K562 (cell line): ENCODE measurements around the gene BEST1. TPM values are rescaled to one million over a fixed set of nuclear protein-coding genes. Genes with fewer than 3 reads are reported as not detected.

Experiments used
- ATAC-seq: fragments of 200-7000 bp; cut with Tn5 transposase; 3 replicates; pipeline ENCODE4 v1.9.1; 2020; ENCODE audit warnings: moderate library complexity
- BruUV-seq: library from RNA; stranded (reverse); fragments of 400-500 nt; replicated peaks from 2 replicates; lab custom pipeline; 2021; lab: Mats Ljungman, UMichigan
- CTCF ChIA-PET: fragments of 300-600 bp; formaldehyde crosslinking; extraction: SDS; loops from one replicate; lab custom pipeline; 2021; ENCODE audit warnings: low intra/inter-chr PET ratio; lab: Yijun Ruan, JAX
- POLR2A ChIA-PET: fragments of 300-600, 350-650 bp; sonication (Branson Sonifier 250); formaldehyde crosslinking; extraction: SDS; loops from one replicate; lab custom pipeline; 2021; ENCODE audit warnings: antibody characterized with exemption, inconsistent platforms; lab: Yijun Ruan, JAX
- DNase-seq, 4 experiments: peaks; one replicate each; pipeline versions ENCODE4 v3.0.0 to v3.0.0-alpha.2; 2011 to 2018; ENCODE audit warnings: low spot score in 3 of 4, mixed read lengths in 3 of 4; ENCODE audit errors: extremely low read depth in 1 of 4
- FAIRE-seq: peaks from 2 replicates; lab custom pipeline; 2011; peaks lifted over from hg19 to GRCh38; lab: Jason Lieb, UNC
- H2AFZ ChIP-seq: 2 replicates; pipeline ENCODE4 v1.6.0; 2011; ENCODE audit warnings: low read depth, low read length, control low read depth, inconsistent platforms
- H3K27ac ChIP-seq: fragments of 200-600 bp; 3 replicates; pipeline ENCODE4 v1.8.0; 2011; ENCODE audit warnings: low read depth, mild to moderate bottlenecking, control low read depth, inconsistent platforms, low read length, moderate library complexity, mixed read lengths; ENCODE audit errors: extremely low read depth
- H3K27me3 ChIP-seq, 2 experiments: fragments of 300-600 bp in 1 of 2; 2 replicates in 1 of 2; 3 replicates in 1 of 2; pipeline versions ENCODE4 v1.6.0 to v1.8.0; 2011; ENCODE audit warnings: inconsistent platforms in 2 of 2, low read length in 2 of 2, mild to moderate bottlenecking in 1 of 2, mixed read lengths in 1 of 2, moderate library complexity in 1 of 2; ENCODE audit not compliant: control insufficient read depth in 2 of 2, insufficient read depth in 2 of 2
- H3K36me3 ChIP-seq: fragments of 300-600 bp; 3 replicates; pipeline ENCODE4 v1.8.0; 2011; ENCODE audit warnings: mild to moderate bottlenecking, low read length, inconsistent platforms; ENCODE audit not compliant: control insufficient read depth, insufficient read depth
- H3K4me1 ChIP-seq, 2 experiments: fragments of 200-600 bp in 1 of 2; replicated peaks in 1 of 2; 2 replicates in 1 of 2; 3 replicates in 1 of 2; pipeline versions ENCODE4 v1.5.1 to v1.8.0; 2011; ENCODE audit warnings: inconsistent platforms in 2 of 2, low read length in 2 of 2, mild to moderate bottlenecking in 1 of 2, mixed read lengths in 1 of 2, moderate library complexity in 1 of 2; ENCODE audit not compliant: control insufficient read depth in 2 of 2, insufficient read depth in 2 of 2
- H3K4me2 ChIP-seq: 2 replicates; pipeline ENCODE4 v1.6.1; 2011; ENCODE audit warnings: low read length, control low read depth, inconsistent platforms, mixed read lengths; ENCODE audit not compliant: insufficient read depth
- H3K4me3 ChIP-seq: fragments of 200-600 bp; sonication (generic), shearing (Covaris generic); 2 replicates; pipeline ENCODE4 v1.5.1; 2016; ENCODE audit warnings: control low read depth, inconsistent platforms
- H3K79me2 ChIP-seq: fragments of 200-600 bp; 3 replicates; pipeline ENCODE4 v1.8.0; 2011; ENCODE audit warnings: low read length, inconsistent platforms; ENCODE audit not compliant: control insufficient read depth, insufficient read depth
- H3K9ac ChIP-seq, 2 experiments: 2 replicates each; pipeline versions ENCODE4 v1.6.0 to v1.6.1; 2011; ENCODE audit warnings: low read depth in 2 of 2, low read length in 2 of 2, control low read depth in 1 of 2, inconsistent platforms in 1 of 2, mild to moderate bottlenecking in 1 of 2, mixed read lengths in 1 of 2; ENCODE audit not compliant: insufficient read depth in 1 of 2
- H3K9me1 ChIP-seq: one replicate; pipeline ENCODE4 v1.6.0; 2011; ENCODE audit warnings: inconsistent platforms, mild to moderate bottlenecking, low read length, moderate library complexity; ENCODE audit not compliant: control insufficient read depth, insufficient read depth
- H3K9me3 ChIP-seq: replicated peaks from 2 replicates; pipeline ENCODE4 v1.5.1; 2011; ENCODE audit warnings: low read depth, low read length, inconsistent platforms; ENCODE audit not compliant: control insufficient read depth, insufficient read depth
- H4K20me1 ChIP-seq: replicated peaks from 2 replicates; pipeline ENCODE4 v1.6.1; 2011; ENCODE audit warnings: low read length, inconsistent platforms, mixed read lengths; ENCODE audit not compliant: control insufficient read depth, insufficient read depth
- CBX3 ChIP-seq, 2 experiments: IDR thresholded peaks; 1 replicate in 1 of 2; 2 replicates in 1 of 2; pipeline ENCODE4 v1.6.1; 2012; ENCODE audit warnings: inconsistent platforms in 2 of 2, low read length in 2 of 2, borderline replicate concordance in 1 of 2, control low read depth in 1 of 2
- EGR1 ChIP-seq: fragments of 450-650 bp; conservative IDR thresholded peaks from 2 replicates; pipeline ENCODE4 v1.6.1; 2017; ENCODE audit warnings: mild to moderate bottlenecking
- FOXK2 ChIP-seq, 2 experiments: fragments of 450-650 bp; IDR thresholded peaks in 1 of 2; conservative IDR thresholded peaks in 1 of 2; 2 replicates each; pipeline ENCODE4 v1.6.1; 2016; ENCODE audit warnings: low read depth in 2 of 2, mild to moderate bottlenecking in 1 of 2
- HDAC1 ChIP-seq, 2 experiments: fragments of 450-650 bp; IDR thresholded peaks; 2 replicates each; pipeline ENCODE4 v1.6.1; 2016 to 2017; ENCODE audit warnings: inconsistent platforms in 1 of 2, mild to moderate bottlenecking in 1 of 2, moderate library complexity in 1 of 2
- KDM1A ChIP-seq, 2 experiments: fragments of 450-650 bp; IDR thresholded peaks; 2 replicates each; pipeline ENCODE4 v1.6.1; 2016; ENCODE audit warnings: mild to moderate bottlenecking in 2 of 2
- NCOA6 ChIP-seq: fragments of 450-650 bp; IDR thresholded peaks from 2 replicates; pipeline ENCODE4 v1.6.1; 2017; ENCODE audit warnings: mild to moderate bottlenecking
- NFIC ChIP-seq: fragments of 450-650 bp; IDR thresholded peaks from 2 replicates; pipeline ENCODE4 v1.6.1; 2017; ENCODE audit warnings: mild to moderate bottlenecking, inconsistent platforms
- PHB ChIP-seq: fragments of 250-450 bp; sonication (Bioruptor Pico); IDR thresholded peaks from 2 replicates; pipeline ENCODE4 v1.5.0; 2021
- RFX7 ChIP-seq: fragments of 250-450 bp; sonication (Bioruptor Pico); IDR thresholded peaks from 2 replicates; pipeline ENCODE4 v1.5.1; 2021; ENCODE audit warnings: mild to moderate bottlenecking
- SP2 ChIP-seq: IDR thresholded peaks from 2 replicates; pipeline ENCODE4 v1.6.1; 2011; ENCODE audit warnings: mild to moderate bottlenecking, low read depth, low read length, moderate library complexity; ENCODE audit not compliant: poor library complexity, severe bottlenecking; ENCODE audit errors: extremely low read depth
- SREBF1 ChIP-seq: fragments of 150-350 bp; IDR thresholded peaks from 2 replicates; pipeline ENCODE4 v1.6.1; 2014; ENCODE audit warnings: antibody characterized with exemption, low read depth, low read length, borderline replicate concordance
- TRIM24 ChIP-seq, 2 experiments: fragments of 450-650 bp; IDR thresholded peaks; 2 replicates each; pipeline ENCODE4 v1.6.1; 2016
- XRCC5 ChIP-seq: fragments of 200-400 bp; formaldehyde crosslinking; IDR thresholded peaks from 2 replicates; pipeline ENCODE4 v1.6.1; 2017; ENCODE audit warnings: low read depth, mild to moderate bottlenecking, low read length
- ZBTB17 ChIP-seq: fragments of 450-650 bp; formaldehyde crosslinking; IDR thresholded peaks from 2 replicates; pipeline ENCODE4 v1.4.0; 2020; ENCODE audit warnings: mild to moderate bottlenecking
- ZEB2 ChIP-seq: fragments of 450-650 bp; IDR thresholded peaks from 2 replicates; pipeline ENCODE4 v1.6.1; 2016
- ZNF311 ChIP-seq: fragments of 250-450 bp; sonication (Bioruptor Pico); IDR thresholded peaks from 2 replicates; pipeline ENCODE4 v1.4.0; 2020; ENCODE audit warnings: mild to moderate bottlenecking, moderate library complexity
- ZNF431 ChIP-seq: sonication (generic); formaldehyde crosslinking; IDR thresholded peaks from 2 replicates; pipeline ENCODE4 v1.8.0; 2022; ENCODE audit warnings: mild to moderate bottlenecking, missing genetic modification reagents
- WGBS: fragments of 100-300 bp; shearing (Covaris generic); methylation state at CpG from one replicate; pipeline ENCODE4 v1.1.6; 2016; ENCODE audit warnings: low coverage, mixed read lengths; ENCODE audit not compliant: insufficient coverage; ENCODE audit errors: missing lambda C conversion rate; 5-methylcytosine and 5-hydroxymethylcytosine counted together
- in situ Hi-C: fragments of 300-500 bp; cut with MboI; formaldehyde crosslinking; loops from 4 replicates; pipeline ENCODE4 v1.15.0; 2018; ENCODE audit warnings: inconsistent platforms, mixed read lengths
- intact Hi-C: fragments of 100-400 bp; cut with micrococcal nuclease; formaldehyde crosslinking; loops from 2 replicates; pipeline ENCODE4 v1.14.2; 2022
- polyA plus RNA-seq, 8 experiments: library from polyadenylated mRNA; depleted of rRNA in 4 of 8; stranded (reverse) in 5 of 8; unstranded in 3 of 8; fragments of >200 nt; fragmentation: Nextera tagmentation in 2 of 8; fragmentation: Illumina TruSeq in 1 of 8; extraction: Ambion mirVana in 2 of 8; extraction: Trizol in 1 of 8; gene quantifications; 2 replicates each; pipeline versions ENCODE4 v1.2.1 to v1.2.3, GENCODE V29; 2011 to 2014; ENCODE audit warnings: inconsistent platforms in 1 of 8, missing spikeins in 1 of 8
- total RNA-seq, 7 experiments: library from RNA; depleted of rRNA in 6 of 7; stranded (reverse); fragments of >200 nt in 6 of 7; fragmentation: Illumina TruSeq in 2 of 7; extraction: Trizol in 2 of 7; gene quantifications; 2 replicates each; pipeline versions ENCODE4 v1.2.1 to v1.2.3, GENCODE V29; 2011 to 2021; ENCODE audit warnings: low replicate concordance in 1 of 7
- TF ChIP-seq, protein P1 (sequence below): fragments of 450-650 bp; conservative IDR thresholded peaks from 2 replicates; pipeline ENCODE4 v1.6.1; 2016; ENCODE audit warnings: missing genetic modification characterization, low read depth, mild to moderate bottlenecking, control low read depth, missing compliant biosample characterization

The BEST1 gene
- total and polyA plus RNA-seq, 9 of the 15 experiments (the other 6 are each of a cell fraction or from before 2014, with no cell fraction given), result 0.07 to 1.3 (median 0.40) TPM

DNA sequence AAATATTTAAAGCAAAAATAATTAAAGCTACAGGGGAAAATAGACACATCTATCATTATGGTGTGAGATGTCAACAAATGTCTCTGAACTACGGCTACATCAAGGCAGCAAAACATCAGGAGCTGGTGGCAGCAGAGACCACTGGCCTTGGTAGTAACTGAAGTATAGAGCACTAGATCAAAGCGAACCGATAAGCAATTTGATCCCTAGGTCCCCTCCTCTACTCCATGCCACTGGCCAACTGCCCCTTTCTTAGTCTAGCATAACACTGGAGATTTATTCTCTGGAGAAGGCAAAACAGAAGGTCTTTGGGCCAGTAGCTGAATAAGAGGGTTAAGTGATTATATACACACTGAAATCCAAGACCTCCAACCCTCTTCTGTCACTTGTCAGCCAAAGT is 19.2 kb upstream of the BEST1 start:
- ChIA-PET CTCF (no interaction called here), POLR2A (interaction anchor here (0.7 to 1.2 kb wide), 4 partner anchors 8 to 34 kb away, joined by 3 to 5 read pairs (median 4); no protein-coding TSS in a partner anchor)
- DNase-seq (no peak), FAIRE-seq (no peak), ATAC-seq (no peak)
- in situ Hi-C loops, result no loop called here
- Histone ChIP-seq H2AFZ (peak overlapping the region; percentile 38; the same call in 1 of the 2 replicates), H3K9me3 (peaks cover 3% of the 10 kb centered on the region; the same call in 1 of the 2 replicates), H3K79me2 (no peaks in the 10 kb centered on the region), H4K20me1 (no peaks in the 10 kb centered on the region), H3K4me2 (no peak overlapping the region), H3K27me3 (no peaks in the 10 kb centered on the region), H3K4me3 (no peak overlapping the region), H3K27ac (no peak overlapping the region), H3K9me1 (no peaks in the 10 kb centered on the region), H3K4me1 (no peaks in the 10 kb centered on the region; a peak in 1 of 5 replicates), H3K9ac (no peak overlapping the region), H3K36me3 (no peaks in the 10 kb centered on the region)
- BruUV-seq, result no TSS peak
- WGBS, result 59% methylated on average over 3 of the region's 3 CpGs
- intact Hi-C loops, result no loop called here
- TF ChIP-seq RFX7 (CRISPR knock-in tag), result no peak

DNA sequence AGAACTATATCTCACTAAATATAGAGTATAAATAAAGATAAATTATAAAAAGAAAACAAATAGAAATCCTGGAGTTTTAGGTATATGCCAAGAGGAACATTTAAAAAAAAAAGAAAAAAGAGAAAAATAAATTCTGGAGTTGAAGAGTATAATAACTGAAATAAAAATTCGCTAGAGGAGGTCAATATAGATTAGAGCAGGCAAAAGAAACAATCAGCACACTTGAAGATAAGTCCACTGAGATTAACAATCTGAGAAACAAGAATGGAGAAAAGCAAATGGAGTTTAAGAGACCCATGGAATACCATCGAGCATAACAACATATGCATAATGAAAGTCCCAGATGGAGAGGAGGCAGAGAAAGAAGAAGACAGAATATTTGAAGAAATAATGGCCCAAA is 14.3 kb upstream of the BEST1 start:
- Histone ChIP-seq H4K20me1 (no peaks in the 10 kb centered on the region), H2AFZ (no peak overlapping the region), H3K4me3 (no peak overlapping the region), H3K4me2 (no peak overlapping the region), H3K27me3 (no peaks in the 10 kb centered on the region), H3K9ac (no peak overlapping the region), H3K27ac (no peak overlapping the region), H3K36me3 (no peaks in the 10 kb centered on the region), H3K4me1 (no peaks in the 10 kb centered on the region), H3K79me2 (no peaks in the 10 kb centered on the region), H3K9me1 (no peaks in the 10 kb centered on the region), H3K9me3 (peaks cover 5% of the 10 kb centered on the region; the same call in 1 of the 2 replicates)
- CTCF ChIA-PET, result no interaction called here
- POLR2A ChIA-PET, result interaction anchor here (3.1 kb wide), 1 partner anchor 12 kb away, joined by 10 read pairs; no protein-coding TSS in a partner anchor
- ATAC-seq (no peak), FAIRE-seq (no peak), DNase-seq (no peak)
- in situ Hi-C loops, result no loop called here
- 6% methylated on average over 2 of the region's 2 CpGs for WGBS
- intact Hi-C loops, result no loop called here
- no TSS peak for BruUV-seq
- 0 out of 4 replicates have a peak, but pooled peaks of 1 of the 2 experiments have one; percentile 27 for TF ChIP-seq TRIM24 (IDR thresholded peaks at IDR 0.05)
- no peak for TF ChIP-seq EGR1
- TF ChIP-seq KDM1A (IDR thresholded peaks at IDR 0.05), result 0 out of 4 replicates have a peak, but pooled peaks of 1 of the 2 experiments have one; percentile 18
- TF ChIP-seq, protein P1, sequence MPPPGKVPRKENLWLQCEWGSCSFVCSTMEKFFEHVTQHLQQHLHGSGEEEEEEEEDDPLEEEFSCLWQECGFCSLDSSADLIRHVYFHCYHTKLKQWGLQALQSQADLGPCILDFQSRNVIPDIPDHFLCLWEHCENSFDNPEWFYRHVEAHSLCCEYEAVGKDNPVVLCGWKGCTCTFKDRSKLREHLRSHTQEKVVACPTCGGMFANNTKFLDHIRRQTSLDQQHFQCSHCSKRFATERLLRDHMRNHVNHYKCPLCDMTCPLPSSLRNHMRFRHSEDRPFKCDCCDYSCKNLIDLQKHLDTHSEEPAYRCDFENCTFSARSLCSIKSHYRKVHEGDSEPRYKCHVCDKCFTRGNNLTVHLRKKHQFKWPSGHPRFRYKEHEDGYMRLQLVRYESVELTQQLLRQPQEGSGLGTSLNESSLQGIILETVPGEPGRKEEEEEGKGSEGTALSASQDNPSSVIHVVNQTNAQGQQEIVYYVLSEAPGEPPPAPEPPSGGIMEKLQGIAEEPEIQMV, result no peak
- TF ChIP-seq CBX3 (IDR thresholded peaks at IDR 0.05; ENCODE audit: borderline replicate concordance in 1 of 2, low read length in 2 of 2), result peak in 1 of 2 experiments; percentile 93; a peak in 2 of 3 replicates
- no peak for TF ChIP-seq NCOA6
- no peak for TF ChIP-seq NFIC
- no peak for TF ChIP-seq SREBF1
- no peak for TF ChIP-seq FOXK2 (conservative IDR thresholded peaks at IDR 0.05 in 1 of 2, IDR thresholded peaks at IDR 0.05 in 1 of 2; ENCODE audit: low read depth in 2 of 2)
- 0 out of 2 replicates have a peak, but pooled peaks have one; percentile 32 for TF ChIP-seq ZEB2
- TF ChIP-seq ZNF311, result no peak
- no peak for TF ChIP-seq XRCC5
- no peak for TF ChIP-seq SP2
- no peak for TF ChIP-seq ZBTB17 (CRISPR knock-in tag)
- TF ChIP-seq ZNF431 (CRISPR knock-in tag), result no peak
- no peak for TF ChIP-seq HDAC1 (IDR thresholded peaks at IDR 0.05)
- TF ChIP-seq PHB (CRISPR knock-in tag), result no peak
